Spleen (tissue), 7 donors: ENCODE measurements around the gene CCDC102B.

Experiments
- POLR2A ChIP-seq, 3 donors: fragments of 450-650 bp; IDR thresholded peaks; one replicate each; pipeline ENCODE4 v1.5.1; 2017; ENCODE audit warnings: antibody characterized with exemption in 3 of 3, mild to moderate bottlenecking in 1 of 3
- POLR2AphosphoS5 ChIP-seq, 3 donors: sonication (generic); formaldehyde crosslinking; IDR thresholded peaks; one replicate each; pipeline ENCODE4 v1.5.1; 2017; ENCODE audit warnings: antibody characterized with exemption in 3 of 3
- TF ChIP-seq, protein P1 (sequence below), 11 experiments: fragments of 200-600 bp in 7 of 11; fragments of 450-650 bp in 4 of 11; sonication (generic) in 4 of 11; IDR thresholded peaks in 8 of 11; conservative IDR thresholded peaks in 3 of 11; 1 replicate in 7 of 11; 2 replicates in 4 of 11; pipeline versions ENCODE4 v1.4.0 to v1.8.0; 2016 to 2021; ENCODE audit warnings: antibody characterized with exemption in 11 of 11, inconsistent platforms in 4 of 11, mild to moderate bottlenecking in 1 of 11
- donor health status: DM: no; HTN: no; CAD: no; lungs with moderate emphysema.
- donor health status: DM: no; HTN: no; CAD: no.
- donor health status: DM: no; HTN: no; CAD: no.

DNA sequence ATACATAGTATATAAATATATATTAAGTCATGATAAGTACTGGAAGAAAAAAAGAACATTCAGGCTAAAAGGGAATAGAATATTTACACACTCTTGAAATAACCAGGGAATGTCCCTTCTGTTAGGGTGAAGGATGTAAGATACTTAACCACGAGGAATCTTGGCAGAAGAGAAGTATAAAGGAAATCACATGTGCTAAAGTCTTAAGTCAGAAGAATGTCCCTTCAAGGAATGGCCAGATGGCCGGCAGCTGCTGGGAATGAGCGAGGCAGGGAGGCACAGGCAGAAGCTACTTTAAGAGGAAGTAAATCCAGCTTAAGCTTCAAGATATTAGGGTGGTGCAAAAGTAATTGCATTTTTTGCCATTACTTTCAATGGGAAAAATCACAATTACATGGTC is 5.5 kb downstream of the CCDC102B start:
- TF ChIP-seq, protein P1, sequence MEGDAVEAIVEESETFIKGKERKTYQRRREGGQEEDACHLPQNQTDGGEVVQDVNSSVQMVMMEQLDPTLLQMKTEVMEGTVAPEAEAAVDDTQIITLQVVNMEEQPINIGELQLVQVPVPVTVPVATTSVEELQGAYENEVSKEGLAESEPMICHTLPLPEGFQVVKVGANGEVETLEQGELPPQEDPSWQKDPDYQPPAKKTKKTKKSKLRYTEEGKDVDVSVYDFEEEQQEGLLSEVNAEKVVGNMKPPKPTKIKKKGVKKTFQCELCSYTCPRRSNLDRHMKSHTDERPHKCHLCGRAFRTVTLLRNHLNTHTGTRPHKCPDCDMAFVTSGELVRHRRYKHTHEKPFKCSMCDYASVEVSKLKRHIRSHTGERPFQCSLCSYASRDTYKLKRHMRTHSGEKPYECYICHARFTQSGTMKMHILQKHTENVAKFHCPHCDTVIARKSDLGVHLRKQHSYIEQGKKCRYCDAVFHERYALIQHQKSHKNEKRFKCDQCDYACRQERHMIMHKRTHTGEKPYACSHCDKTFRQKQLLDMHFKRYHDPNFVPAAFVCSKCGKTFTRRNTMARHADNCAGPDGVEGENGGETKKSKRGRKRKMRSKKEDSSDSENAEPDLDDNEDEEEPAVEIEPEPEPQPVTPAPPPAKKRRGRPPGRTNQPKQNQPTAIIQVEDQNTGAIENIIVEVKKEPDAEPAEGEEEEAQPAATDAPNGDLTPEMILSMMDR (IDR thresholded peaks at IDR 0.05 in 8 of 11, conservative IDR thresholded peaks at IDR 0.05 in 3 of 11): no peak
- TF ChIP-seq POLR2A (IDR thresholded peaks at IDR 0.05) (no peak), POLR2AphosphoS5 (IDR thresholded peaks at IDR 0.05) (peak in 1 of 3 donors; percentile 61)
